ENCODE measurements around the gene MYLK. TPM values are rescaled to one million over a fixed set of nuclear protein-coding genes. Genes with fewer than 3 reads are reported as not detected.
"Not testable (repeated sequence)": the region's sequence is repeated elsewhere in the genome, so short reads cannot be mapped to it uniquely, and the experiment has no call there.

The MYLK gene
- total and polyA plus RNA-seq, 10 of the 15 experiments (the other 5 are each of a cell fraction or from before 2014, with no cell fraction given) = 0.04 to 1.6 (median 0.42) TPM; not detected in 1

- intact Hi-C loops (cut with micrococcal nuclease; ENCODE audit: unreplicated experiment) = no loop called here
- RAD21 ChIA-PET (ENCODE audit: unreplicated experiment) = no interaction called here
- H3K79me2 ChIP-seq (ENCODE audit: control insufficient read depth, insufficient read depth, low read length) = no peaks in the 10 kb centered on the region
- POLR2A ChIA-PET = no interaction called here
- no peak overlapping the region for H2AFZ ChIP-seq (ENCODE audit: control insufficient read depth, low read depth, low read length)
- no TSS peak for BruUV-seq (replicated peaks)
- ATAC-seq (no peak), DNase-seq (ENCODE audit: low read depth, low spot score) (no peak), FAIRE-seq (no peak)
- SMC1A ChIA-PET (ENCODE audit: uncharacterized antibody, unreplicated experiment) = no interaction called here
- no peaks in the 10 kb centered on the region; the same call in 1 of the 2 replicates for H4K20me1 ChIP-seq (ENCODE audit: control insufficient read depth, insufficient read depth)
- H3K9me3 ChIP-seq (replicated peaks; ENCODE audit: control insufficient read depth, insufficient read depth, low read length) = no peaks in the 10 kb centered on the region
- H3K27ac ChIP-seq (ENCODE audit: control insufficient read depth, insufficient read depth) = no peak overlapping the region
- in situ Hi-C loops (cut with MboI) = no loop called here
- H3K9ac ChIP-seq (ENCODE audit: control insufficient read depth, insufficient read depth, low read length) = no peak overlapping the region
- no peak for TF ChIP-seq TBL1XR1 (IDR thresholded peaks at IDR 0.05; ENCODE audit: low read depth, low read length)
- no peak for TF ChIP-seq NRF1 (conservative IDR thresholded peaks at IDR 0.05; ENCODE audit: low read depth, low read length)
- TF ChIP-seq MLLT1 (IDR thresholded peaks at IDR 0.05) = no peak
- TF ChIP-seq SUZ12 (IDR thresholded peaks at IDR 0.05; ENCODE audit: unreplicated experiment) = no peak
- no peak for TF ChIP-seq ZNF687 (IDR thresholded peaks at IDR 0.05)
- TF ChIP-seq, protein P1, sequence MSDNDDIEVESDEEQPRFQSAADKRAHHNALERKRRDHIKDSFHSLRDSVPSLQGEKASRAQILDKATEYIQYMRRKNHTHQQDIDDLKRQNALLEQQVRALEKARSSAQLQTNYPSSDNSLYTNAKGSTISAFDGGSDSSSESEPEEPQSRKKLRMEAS (IDR thresholded peaks at IDR 0.05; ENCODE audit: low read depth, low read length) = no peak
- TF ChIP-seq POLR2A (IDR thresholded peaks at IDR 0.05; ENCODE audit: low read depth, low read length) = no peak
- TF ChIP-seq TCF7 (IDR thresholded peaks at IDR 0.05; ENCODE audit: borderline replicate concordance) = no peak
- no peak for TF ChIP-seq FOXM1 (IDR thresholded peaks at IDR 0.05; ENCODE audit: low read depth, low read length)
- no peak for TF ChIP-seq KLF5 (IDR thresholded peaks at IDR 0.05; ENCODE audit: partially characterized antibody)
- no peaks in the 10 kb centered on the region for H3K4me1 ChIP-seq (ENCODE audit: control insufficient read depth, insufficient read depth, low read length)
- CTCF ChIA-PET = interaction anchor here (1.1 kb wide), 1 partner anchor 21 kb away, joined by 3 read pairs; no protein-coding TSS in a partner anchor
- H3K4me3 ChIP-seq = no peak overlapping the region
- H3K36me3 ChIP-seq (ENCODE audit: control insufficient read depth in 2 of 2, insufficient read depth in 2 of 2, low read length in 1 of 2) = no peaks in the 10 kb centered on the region
- whole genome bisulfite sequencing (ENCODE audit: insufficient coverage, insufficient replicate concordance, low lambda C conversion rate, missing lambda C conversion rate) = 58% methylated on average over 10 of the region's 10 CpGs
- no peak overlapping the region for H3K4me2 ChIP-seq (ENCODE audit: control insufficient read depth, insufficient read depth)
- no peaks in the 10 kb centered on the region; a peak in 1 of 4 replicates for H3K27me3 ChIP-seq (replicated peaks in 1 of 2; ENCODE audit: control insufficient read depth in 2 of 2, insufficient read depth in 2 of 2, low read length in 1 of 2)
Measured at GRCh38 chr3:123708531-123708930, 175.6 kb downstream of the MYLK start.

DNA sequence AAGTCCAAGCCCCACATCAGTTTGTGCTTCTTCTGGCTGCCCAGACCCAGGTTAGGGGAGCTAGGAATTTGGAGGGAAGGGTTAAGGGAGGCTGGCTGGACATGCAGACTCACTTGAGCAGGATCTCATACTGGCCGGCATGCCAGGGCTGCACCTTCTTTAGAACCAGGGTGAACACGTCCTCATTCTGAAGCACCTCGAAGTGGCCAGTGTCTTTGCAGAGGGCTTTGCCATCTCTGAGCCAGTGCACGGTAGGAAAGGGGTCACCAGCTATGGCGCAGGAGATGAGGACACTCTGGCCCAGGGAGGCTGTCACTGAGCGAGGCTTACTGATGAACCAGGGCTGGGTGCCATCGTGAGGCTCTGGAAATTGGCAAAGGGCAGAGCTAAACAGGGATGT is 176.5 kb downstream of the MYLK start:
- H3K4me2 ChIP-seq (ENCODE audit: control insufficient read depth, insufficient read depth); ATAC-seq; in situ Hi-C loops (cut with MboI); H3K36me3 ChIP-seq (ENCODE audit: control insufficient read depth in 2 of 2, insufficient read depth in 2 of 2, low read length in 1 of 2); FAIRE-seq; H3K9ac ChIP-seq (ENCODE audit: control insufficient read depth, insufficient read depth, low read length); H2AFZ ChIP-seq (ENCODE audit: control insufficient read depth, low read depth, low read length); BruUV-seq (replicated peaks); H3K27me3 ChIP-seq (replicated peaks in 1 of 2; ENCODE audit: control insufficient read depth in 2 of 2, insufficient read depth in 2 of 2, low read length in 1 of 2); H3K4me3 ChIP-seq; H3K4me1 ChIP-seq (ENCODE audit: control insufficient read depth, insufficient read depth, low read length); DNase-seq (ENCODE audit: low read depth, low spot score); POLR2A ChIA-PET; H4K20me1 ChIP-seq (ENCODE audit: control insufficient read depth, insufficient read depth); H3K79me2 ChIP-seq (ENCODE audit: control insufficient read depth, insufficient read depth, low read length); H3K27ac ChIP-seq (ENCODE audit: control insufficient read depth, insufficient read depth); RAD21 ChIA-PET (ENCODE audit: unreplicated experiment); H3K9me3 ChIP-seq (replicated peaks; ENCODE audit: control insufficient read depth, insufficient read depth, low read length); intact Hi-C loops (cut with micrococcal nuclease; ENCODE audit: unreplicated experiment): not testable (repeated sequence)
- SMC1A ChIA-PET (ENCODE audit: uncharacterized antibody, unreplicated experiment) = interaction anchor here (1.1 kb wide), 1 partner anchor 16 kb away, joined by 3 read pairs; no protein-coding TSS in a partner anchor
- 19% methylated on average over 7 of the region's 7 CpGs for WGBS (ENCODE audit: insufficient coverage, insufficient replicate concordance, low lambda C conversion rate, missing lambda C conversion rate)
- CTCF ChIA-PET = interaction anchor here (0.9 to 1.4 kb wide), 5 partner anchors 16 to 155 kb away, joined by 3 to 5 read pairs (median 3); no protein-coding TSS in a partner anchor
